GM23338 (cell line): ENCODE data around the gene GLIS2.
A peak's percentile ranks its signal among the peaks of the same experiment; 100 is the strongest.

Experiments used
- CREB1 ChIP-seq: fragments of 250-450 bp; sonication (Bioruptor Pico); IDR thresholded peaks from 2 replicates; pipeline ENCODE4 v1.5.0; 2020; ENCODE audit warnings: low read depth, mild to moderate bottlenecking, moderate library complexity
- EZH2 ChIP-seq: fragments of 200-600 bp; sonication (generic); IDR thresholded peaks from one replicate; pipeline ENCODE4 v1.8.0; 2017; ENCODE audit warnings: antibody characterized with exemption, mild to moderate bottlenecking, low read depth; ENCODE audit not compliant: unreplicated experiment
- EZH2phosphoT487 ChIP-seq: fragments of 200-600 bp; sonication (generic); IDR thresholded peaks from one replicate; pipeline ENCODE4 v1.8.1; 2018; ENCODE audit warnings: antibody characterized with exemption; ENCODE audit not compliant: unreplicated experiment
- POLR2AphosphoS5 ChIP-seq: IDR thresholded peaks from 2 replicates; pipeline ENCODE4 v1.6.1; 2016; ENCODE audit warnings: antibody characterized with exemption, low read depth
- ZNF114 ChIP-seq: fragments of 250-450 bp; sonication (Bioruptor Pico); IDR thresholded peaks from 2 replicates; pipeline ENCODE4 v1.5.0; 2020; ENCODE audit warnings: mild to moderate bottlenecking, moderate library complexity
- TF ChIP-seq, protein P1 (sequence below), 2 experiments: fragments of 200-600 bp in 1 of 2; sonication (generic) in 1 of 2; conservative IDR thresholded peaks; 2 replicates each; pipeline versions ENCODE4 v1.5.1 to v1.6.1; 2016 to 2017; ENCODE audit warnings: antibody characterized with exemption in 2 of 2, low read depth in 2 of 2, mild to moderate bottlenecking in 2 of 2, moderate library complexity in 1 of 2
- TF ChIP-seq, protein P2 (sequence below): IDR thresholded peaks from one replicate; pipeline ENCODE4 v1.6.1; 2018; ENCODE audit warnings: antibody characterized with exemption; ENCODE audit not compliant: unreplicated experiment

DNA sequence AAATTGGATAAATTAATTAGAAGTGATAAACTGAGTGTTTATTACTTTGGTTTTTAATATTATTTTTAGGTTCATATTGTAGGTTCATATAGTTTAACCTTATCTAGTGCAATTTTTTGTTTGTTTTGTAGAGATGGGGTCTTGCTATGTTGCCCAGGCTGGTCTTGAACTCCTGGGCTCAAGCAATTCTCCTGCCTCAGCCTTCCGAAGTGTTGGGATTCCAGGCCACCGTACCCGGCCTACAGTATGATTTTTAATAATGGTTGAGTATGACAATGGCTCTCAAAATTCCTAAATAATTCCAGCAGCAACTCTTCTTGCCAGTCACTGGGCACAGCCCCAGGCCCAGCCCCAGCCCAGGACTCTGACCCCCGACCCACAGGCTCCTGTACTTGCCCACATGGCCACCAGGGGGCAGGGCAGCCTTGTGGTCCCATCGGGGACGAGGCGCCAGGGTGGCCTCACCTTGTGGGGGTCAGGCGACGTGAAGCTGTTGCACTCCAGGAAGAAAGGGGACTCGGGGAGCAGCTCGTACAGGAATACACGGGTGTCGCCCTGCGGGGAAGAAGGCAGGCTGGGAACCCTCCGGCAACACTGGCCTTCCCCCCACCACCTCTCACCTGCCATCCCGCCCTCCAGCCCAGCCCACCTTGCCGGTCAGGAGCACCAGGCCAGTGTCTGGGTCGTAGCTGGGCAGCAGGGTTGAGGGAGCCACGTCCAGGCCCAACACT lies 43.1 kb downstream of the GLIS2 start:
- TF ChIP-seq, protein P1, sequence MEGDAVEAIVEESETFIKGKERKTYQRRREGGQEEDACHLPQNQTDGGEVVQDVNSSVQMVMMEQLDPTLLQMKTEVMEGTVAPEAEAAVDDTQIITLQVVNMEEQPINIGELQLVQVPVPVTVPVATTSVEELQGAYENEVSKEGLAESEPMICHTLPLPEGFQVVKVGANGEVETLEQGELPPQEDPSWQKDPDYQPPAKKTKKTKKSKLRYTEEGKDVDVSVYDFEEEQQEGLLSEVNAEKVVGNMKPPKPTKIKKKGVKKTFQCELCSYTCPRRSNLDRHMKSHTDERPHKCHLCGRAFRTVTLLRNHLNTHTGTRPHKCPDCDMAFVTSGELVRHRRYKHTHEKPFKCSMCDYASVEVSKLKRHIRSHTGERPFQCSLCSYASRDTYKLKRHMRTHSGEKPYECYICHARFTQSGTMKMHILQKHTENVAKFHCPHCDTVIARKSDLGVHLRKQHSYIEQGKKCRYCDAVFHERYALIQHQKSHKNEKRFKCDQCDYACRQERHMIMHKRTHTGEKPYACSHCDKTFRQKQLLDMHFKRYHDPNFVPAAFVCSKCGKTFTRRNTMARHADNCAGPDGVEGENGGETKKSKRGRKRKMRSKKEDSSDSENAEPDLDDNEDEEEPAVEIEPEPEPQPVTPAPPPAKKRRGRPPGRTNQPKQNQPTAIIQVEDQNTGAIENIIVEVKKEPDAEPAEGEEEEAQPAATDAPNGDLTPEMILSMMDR (conservative IDR thresholded peaks at IDR 0.05; ENCODE audit: low read depth in 2 of 2) = peak; percentile 97 to 99
- TF ChIP-seq POLR2AphosphoS5 (no peak), EZH2phosphoT487 (no peak), EZH2 (no peak), ZNF114 (CRISPR knock-in tag) (no peak), CREB1 (CRISPR knock-in tag) (no peak)
- TF ChIP-seq, protein P2, sequence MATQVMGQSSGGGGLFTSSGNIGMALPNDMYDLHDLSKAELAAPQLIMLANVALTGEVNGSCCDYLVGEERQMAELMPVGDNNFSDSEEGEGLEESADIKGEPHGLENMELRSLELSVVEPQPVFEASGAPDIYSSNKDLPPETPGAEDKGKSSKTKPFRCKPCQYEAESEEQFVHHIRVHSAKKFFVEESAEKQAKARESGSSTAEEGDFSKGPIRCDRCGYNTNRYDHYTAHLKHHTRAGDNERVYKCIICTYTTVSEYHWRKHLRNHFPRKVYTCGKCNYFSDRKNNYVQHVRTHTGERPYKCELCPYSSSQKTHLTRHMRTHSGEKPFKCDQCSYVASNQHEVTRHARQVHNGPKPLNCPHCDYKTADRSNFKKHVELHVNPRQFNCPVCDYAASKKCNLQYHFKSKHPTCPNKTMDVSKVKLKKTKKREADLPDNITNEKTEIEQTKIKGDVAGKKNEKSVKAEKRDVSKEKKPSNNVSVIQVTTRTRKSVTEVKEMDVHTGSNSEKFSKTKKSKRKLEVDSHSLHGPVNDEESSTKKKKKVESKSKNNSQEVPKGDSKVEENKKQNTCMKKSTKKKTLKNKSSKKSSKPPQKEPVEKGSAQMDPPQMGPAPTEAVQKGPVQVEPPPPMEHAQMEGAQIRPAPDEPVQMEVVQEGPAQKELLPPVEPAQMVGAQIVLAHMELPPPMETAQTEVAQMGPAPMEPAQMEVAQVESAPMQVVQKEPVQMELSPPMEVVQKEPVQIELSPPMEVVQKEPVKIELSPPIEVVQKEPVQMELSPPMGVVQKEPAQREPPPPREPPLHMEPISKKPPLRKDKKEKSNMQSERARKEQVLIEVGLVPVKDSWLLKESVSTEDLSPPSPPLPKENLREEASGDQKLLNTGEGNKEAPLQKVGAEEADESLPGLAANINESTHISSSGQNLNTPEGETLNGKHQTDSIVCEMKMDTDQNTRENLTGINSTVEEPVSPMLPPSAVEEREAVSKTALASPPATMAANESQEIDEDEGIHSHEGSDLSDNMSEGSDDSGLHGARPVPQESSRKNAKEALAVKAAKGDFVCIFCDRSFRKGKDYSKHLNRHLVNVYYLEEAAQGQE = no peak
